HG03060 (cell line): ENCODE measurements around the gene RPS6KB2.
"Not testable (repeated sequence)": the region's sequence is repeated elsewhere in the genome, so short reads cannot be mapped to it uniquely, and the experiment has no call there.

ENCODE experiments used
- ATAC-seq: cut with Tn5 transposase; IDR thresholded peaks from one replicate; pipeline ENCODE4 v1.9.1; 2021; ENCODE audit warnings: low read depth, moderate number of reproducible peaks; ENCODE audit not compliant: unreplicated experiment

The RPS6KB2 gene

GRCh38 chr11:67427364-67427859 lies 882 bp upstream of the RPS6KB2 start:
- not testable (repeated sequence) for ATAC-seq

GRCh38 chr11:67429038-67429668 lies 859 bp downstream of the RPS6KB2 start:
- no peak for ATAC-seq

DNA sequence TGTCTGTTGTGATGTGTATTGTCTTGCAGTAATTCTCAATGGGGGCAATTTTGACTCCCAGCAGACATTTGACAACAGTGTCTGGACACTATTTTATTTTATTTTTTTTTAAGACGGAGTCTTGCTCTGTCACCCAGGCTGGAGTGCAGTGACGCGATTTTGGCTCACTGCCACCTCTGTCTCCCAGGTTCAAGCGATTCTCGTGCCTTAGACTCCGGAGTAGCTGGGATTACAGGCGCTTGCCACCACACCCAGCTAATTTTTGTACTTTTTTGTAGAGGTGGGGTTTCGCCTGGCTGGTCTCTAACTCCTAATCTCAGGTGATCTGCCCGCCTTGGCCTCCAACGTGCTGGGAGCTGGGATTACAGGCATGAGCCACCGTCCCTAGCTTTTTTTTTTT lies 1.4 kb downstream of the RPS6KB2 start:
- ATAC-seq, result no peak

- no peak for ATAC-seq
These were observed 3.3 kb downstream of the RPS6KB2 start for GRCh38 chr11:67431346-67432249.

DNA sequence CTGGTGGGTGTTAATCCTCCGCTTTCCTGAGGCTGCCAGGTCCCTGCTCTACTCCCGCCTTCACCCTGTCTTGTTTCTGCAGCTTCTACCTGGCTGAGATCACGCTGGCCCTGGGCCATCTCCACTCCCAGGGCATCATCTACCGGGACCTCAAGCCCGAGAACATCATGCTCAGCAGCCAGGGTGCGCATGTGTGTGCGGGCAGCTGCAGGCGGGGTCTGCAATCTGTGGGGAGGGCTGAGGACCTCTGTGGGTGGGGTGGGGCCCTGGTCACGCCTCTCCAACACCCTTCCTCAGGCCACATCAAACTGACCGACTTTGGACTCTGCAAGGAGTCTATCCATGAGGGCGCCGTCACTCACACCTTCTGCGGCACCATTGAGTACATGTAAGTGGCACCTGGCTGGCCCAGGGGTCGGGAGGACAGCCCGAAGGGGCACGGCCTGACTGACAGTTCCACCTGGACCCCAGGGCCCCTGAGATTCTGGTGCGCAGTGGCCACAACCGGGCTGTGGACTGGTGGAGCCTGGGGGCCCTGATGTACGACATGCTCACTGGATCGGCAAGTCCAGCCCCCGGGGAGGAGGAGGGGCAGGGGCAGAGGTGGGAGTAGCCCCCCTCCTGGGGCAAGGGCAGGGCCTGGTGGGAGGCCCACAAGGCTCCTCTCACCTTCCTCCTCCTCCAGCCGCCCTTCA lies 4.5 kb downstream of the RPS6KB2 start:
- ATAC-seq, result no peak

DNA sequence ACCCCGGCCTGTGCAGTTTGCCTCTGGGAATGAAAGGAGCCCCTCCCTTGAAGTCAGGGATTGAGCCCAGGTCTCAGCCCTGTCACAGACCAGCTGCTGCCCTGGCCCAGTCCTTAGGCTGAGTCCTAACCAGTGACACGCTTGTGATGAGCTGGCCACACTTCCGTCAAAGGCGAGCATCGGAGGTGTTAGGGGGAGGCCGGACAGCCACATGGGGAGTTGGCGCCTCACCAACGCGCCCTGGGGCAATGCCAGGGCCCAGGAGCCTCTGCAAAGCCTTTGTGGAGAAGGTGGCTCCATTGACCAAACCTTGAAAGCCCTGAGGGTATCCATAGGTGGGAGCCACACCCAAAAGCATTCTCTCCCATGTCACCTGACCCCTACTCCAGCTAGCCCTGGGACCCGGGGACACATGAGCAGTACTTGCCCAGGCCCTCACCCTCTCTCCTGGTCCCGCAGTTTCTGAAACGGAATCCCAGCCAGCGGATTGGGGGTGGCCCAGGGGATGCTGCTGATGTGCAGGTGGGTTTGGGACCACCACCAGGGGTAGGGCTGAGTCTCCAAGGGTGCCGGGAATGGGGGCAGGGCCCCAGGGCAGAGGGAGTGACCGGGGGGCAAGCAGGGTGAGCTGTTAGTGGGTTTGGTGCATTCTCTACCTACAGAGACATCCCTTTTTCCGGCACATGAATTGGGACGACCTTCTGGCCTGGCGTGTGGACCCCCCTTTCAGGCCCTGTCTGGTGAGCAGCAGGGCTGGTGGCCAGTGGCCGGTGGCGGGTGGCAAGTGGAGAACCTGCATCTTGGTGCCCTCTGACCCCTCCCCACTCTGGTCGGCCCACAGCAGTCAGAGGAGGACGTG lies 5.5 kb downstream of the RPS6KB2 start:
- ATAC-seq, result no peak

GRCh38 chr11:67434395-67434881 lies 6.1 kb downstream of the RPS6KB2 start:
- ATAC-seq, result no peak

DNA sequence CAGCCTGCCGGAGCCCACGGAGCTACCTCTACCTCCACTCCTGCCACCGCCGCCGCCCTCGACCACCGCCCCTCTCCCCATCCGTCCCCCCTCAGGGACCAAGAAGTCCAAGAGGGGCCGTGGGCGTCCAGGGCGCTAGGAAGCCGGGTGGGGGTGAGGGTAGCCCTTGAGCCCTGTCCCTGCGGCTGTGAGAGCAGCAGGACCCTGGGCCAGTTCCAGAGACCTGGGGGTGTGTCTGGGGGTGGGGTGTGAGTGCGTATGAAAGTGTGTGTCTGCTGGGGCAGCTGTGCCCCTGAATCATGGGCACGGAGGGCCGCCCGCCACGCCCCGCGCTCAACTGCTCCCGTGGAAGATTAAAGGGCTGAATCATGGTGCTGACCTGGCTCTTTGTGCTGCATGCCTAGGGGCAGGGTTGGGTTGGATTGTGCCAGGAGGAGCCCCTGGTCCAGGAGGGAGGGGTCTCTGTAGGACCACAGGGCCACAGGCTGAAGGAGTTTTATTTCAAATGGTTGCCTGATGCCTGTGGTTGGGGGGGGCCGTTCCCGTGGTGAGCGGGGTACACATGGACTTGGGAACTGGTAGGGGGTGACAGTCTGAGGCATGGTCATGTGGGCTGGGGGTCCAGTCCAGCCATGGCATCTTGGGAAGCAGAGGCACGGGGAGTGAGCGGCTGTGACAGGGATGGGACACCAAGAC lies 6.9 kb downstream of the RPS6KB2 start:
- no peak for ATAC-seq

DNA sequence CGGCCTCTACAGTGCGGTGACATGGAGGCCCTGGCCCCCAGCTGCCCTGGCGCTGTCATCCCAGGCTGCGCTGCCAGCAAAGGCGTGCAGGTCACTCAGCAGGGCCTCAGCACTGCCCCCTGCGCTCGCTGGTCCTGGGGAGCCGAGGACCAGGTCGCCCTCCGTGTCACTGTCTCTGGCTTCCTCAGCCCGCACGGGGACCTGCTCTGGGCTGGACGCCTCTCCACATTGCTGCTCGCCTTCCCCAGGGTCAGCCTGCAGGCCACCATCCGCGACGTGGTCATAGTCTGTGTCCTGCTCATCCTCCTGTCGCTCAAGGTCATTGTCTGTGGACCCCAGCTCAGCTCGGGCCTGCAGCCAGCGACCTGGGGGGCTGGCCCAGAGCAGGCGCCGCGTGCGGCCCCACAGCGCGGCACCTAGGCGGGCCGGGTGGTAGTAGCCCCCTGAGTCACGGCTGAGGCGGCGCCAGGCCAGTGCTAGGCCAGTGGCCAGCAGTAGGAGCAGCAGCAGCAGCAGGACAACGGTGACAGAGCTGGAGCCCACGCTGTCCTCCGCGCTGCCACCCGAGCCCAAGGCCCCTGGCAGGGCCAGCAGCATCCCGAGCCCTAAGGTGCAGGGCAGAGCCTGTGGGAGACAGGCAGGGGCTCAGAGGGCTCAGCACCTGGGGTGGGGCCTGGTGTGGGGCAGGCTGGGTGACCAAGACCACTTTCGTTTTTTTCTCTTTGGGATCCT lies 7.6 kb downstream of the RPS6KB2 start:
- ATAC-seq, result no peak

- no peak for ATAC-seq
These were observed 8.3 kb downstream of the RPS6KB2 start for GRCh38 chr11:67436459-67437081.

DNA sequence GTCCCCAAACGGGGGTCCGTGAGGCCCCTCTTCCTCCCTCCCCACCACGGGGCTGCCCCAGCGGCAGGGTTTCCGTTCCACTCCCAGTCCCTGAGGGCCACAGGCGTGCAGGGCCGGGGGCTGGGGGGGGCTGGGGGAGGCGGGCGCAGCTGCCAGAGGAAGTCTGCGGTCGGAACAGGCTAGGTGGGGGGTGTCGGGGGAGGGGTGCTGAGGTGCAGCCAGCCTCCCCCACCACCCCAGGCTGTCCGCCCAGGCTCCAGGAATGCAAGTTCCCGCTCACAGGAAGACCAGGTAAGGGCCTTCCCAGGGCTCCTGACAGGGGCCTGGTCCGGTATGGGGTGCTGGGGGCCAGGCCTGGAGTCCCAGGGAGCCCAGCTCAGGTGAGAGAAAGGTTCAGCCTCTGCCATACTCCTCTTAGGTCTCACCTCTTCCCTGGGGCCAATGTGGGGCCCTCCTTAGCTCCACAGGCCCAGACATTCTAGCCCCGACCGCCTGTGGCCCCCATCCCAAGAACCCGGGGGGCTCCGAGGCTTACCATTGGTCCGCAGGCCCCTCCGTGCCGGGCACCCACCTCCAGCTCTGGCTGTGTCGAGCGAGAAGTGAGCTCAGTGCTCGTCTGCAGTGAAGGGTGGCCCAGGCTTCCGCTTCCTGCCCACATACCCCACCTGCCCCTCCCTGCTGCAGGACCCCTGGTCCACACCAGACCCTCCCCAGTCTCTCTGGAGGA lies 9.0 kb downstream of the RPS6KB2 start, which contains the start of gene PTPRCAP:
TSS of gene PTPRCAP (minus strand) at position 601 of the 727 bp plus-strand sequence. CDS start at position 538, 63 bp downstream.
- ATAC-seq, result no peak

DNA sequence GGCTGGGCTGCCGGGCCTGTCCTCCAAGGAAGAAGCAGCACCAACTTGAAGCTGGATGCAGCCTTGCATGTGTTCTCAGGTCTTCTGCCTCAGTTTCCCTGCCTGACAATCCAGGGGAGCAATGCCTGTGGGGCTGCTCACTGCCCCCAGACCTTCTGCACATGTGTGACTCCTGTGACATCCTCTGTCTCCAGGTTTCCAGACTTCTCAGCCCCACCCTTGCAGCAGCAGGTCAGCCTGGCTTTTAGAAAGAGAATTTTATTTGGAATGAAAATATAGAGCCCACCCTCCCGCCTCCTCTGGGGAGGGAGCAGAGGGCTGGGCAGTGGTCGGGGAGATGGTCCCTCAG lies 9.5 kb downstream of the RPS6KB2 start:
- no peak for ATAC-seq

DNA sequence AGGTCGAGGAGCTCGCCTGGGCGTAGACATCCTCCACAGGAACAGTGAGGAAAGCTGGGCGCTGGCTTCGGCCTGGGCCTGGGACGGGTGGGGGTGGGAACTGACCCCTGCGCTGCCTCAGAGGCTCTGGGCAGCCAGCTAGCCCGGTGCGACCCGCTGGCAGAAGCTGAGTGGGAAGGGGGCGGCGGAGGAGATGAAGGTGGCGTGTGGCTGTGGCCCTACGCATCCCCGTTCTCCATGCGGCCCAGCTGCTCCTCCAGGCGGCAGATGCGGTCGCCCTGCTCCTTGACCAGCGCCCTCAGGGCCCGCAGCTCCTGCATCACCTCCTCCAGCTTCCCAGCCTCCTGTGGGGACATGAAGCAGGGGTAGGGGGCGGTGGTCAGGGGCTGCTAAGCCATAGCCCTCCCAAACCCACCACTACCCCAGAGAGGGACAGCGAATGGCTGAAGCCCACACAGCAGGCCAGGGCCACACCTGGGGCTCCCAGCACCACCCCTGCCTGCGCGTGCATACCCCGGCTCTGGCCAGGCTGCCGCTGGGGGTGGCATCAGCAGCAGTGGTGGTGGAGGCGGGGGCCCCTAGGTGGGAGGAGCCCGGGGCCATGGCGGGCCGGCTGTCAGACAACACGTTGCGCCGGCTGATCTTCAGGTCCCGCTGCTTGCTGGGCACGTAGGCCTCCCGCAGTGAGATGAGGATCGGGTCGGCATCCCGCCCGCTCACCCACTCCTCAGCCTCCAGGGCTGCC lies 10.0 kb downstream of the RPS6KB2 start:
- no peak for ATAC-seq

GRCh38 chr11:67439321-67440228 lies 11.3 kb downstream of the RPS6KB2 start:
- no peak for ATAC-seq

- no peak for ATAC-seq
These were observed 12.2 kb downstream of the RPS6KB2 start for GRCh38 chr11:67440229-67441097.
